Calu3 (cell line): ENCODE measurements around the gene MLX. TPM values are rescaled to one million over a fixed set of nuclear protein-coding genes. Genes with fewer than 3 reads are reported as not detected.
"Not testable (repeated sequence)": the region's sequence is repeated elsewhere in the genome, so short reads cannot be mapped to it uniquely, and the experiment has no call there.

Experiments used
- BruUV-seq: library from RNA; stranded (reverse); fragments of 400-500 nt; replicated peaks from 2 replicates; lab custom pipeline; 2021; lab: Mats Ljungman, UMichigan
- CTCF ChIA-PET: fragments of 300-600 bp; sonication (Branson Sonifier 250); formaldehyde crosslinking; loops from one replicate; lab custom pipeline; 2022; ENCODE audit warnings: antibody characterized with exemption; lab: Charles Lee
- DNase-seq: peaks from one replicate; pipeline ENCODE4 v3.0.0; 2022
- H3K27ac Mint-ChIP-seq: one replicate; pipeline ENCODE4 v1.8.0; 2022; ENCODE audit warnings: mixed read lengths; ENCODE audit not compliant: unreplicated experiment
- H3K27me3 Mint-ChIP-seq: one replicate; pipeline ENCODE4 v1.8.0; 2022; ENCODE audit warnings: mixed read lengths; ENCODE audit not compliant: unreplicated experiment
- H3K36me3 Mint-ChIP-seq: one replicate; pipeline ENCODE4 v1.8.0; 2022; ENCODE audit warnings: mild to moderate bottlenecking, moderate library complexity, mixed read lengths; ENCODE audit not compliant: insufficient read depth, unreplicated experiment
- H3K4me1 Mint-ChIP-seq: one replicate; pipeline ENCODE4 v1.8.0; 2022; ENCODE audit warnings: mild to moderate bottlenecking, low read depth, mixed read lengths; ENCODE audit not compliant: unreplicated experiment
- H3K4me3 Mint-ChIP-seq: one replicate; pipeline ENCODE4 v1.8.0; 2022; ENCODE audit warnings: mild to moderate bottlenecking, low read depth, moderate library complexity, mixed read lengths; ENCODE audit not compliant: unreplicated experiment
- H3K9me3 Mint-ChIP-seq: one replicate; pipeline ENCODE4 v1.8.0; 2022; ENCODE audit warnings: low read depth, mixed read lengths; ENCODE audit not compliant: unreplicated experiment
- CTCF ChIP-seq: fragments of 200-600 bp; IDR thresholded peaks from one replicate; pipeline ENCODE4 v1.8.0; 2022; ENCODE audit warnings: antibody characterized with exemption; ENCODE audit not compliant: unreplicated experiment
- intact Hi-C: fragments of 100-400 bp; cut with micrococcal nuclease; formaldehyde crosslinking; loops from one replicate; pipeline ENCODE4 v1.10.0; 2022; ENCODE audit not compliant: unreplicated experiment
- total RNA-seq: library from RNA; stranded (reverse); gene quantifications from 2 replicates; pipeline ENCODE4 v1.2.3, GENCODE V29; 2022

The MLX gene
- total RNA-seq, 1 experiment from 2014 or later, result 69.8 TPM

GRCh38 chr17:42608305-42609181 lies 41.6 kb downstream of the MLX start:
- Mint-ChIP-seq H3K27me3 (no peaks in the 10 kb centered on the region), H3K9me3 (no peaks in the 10 kb centered on the region), H3K27ac (peak overlapping the region; percentile 75), H3K36me3 (peaks cover 39% of the 10 kb centered on the region), H3K4me1 (no peaks in the 10 kb centered on the region), H3K4me3 (peak overlapping the region; percentile 88)
- intact Hi-C loops, result loop anchor here (5.0 kb wide), 1 partner anchor 69 kb away; the partner anchor contains the start of gene PLEKHH3
- CTCF ChIA-PET, result interaction anchor here (1.0 to 3.0 kb wide), 15 partner anchors 8 to 165 kb away, joined by 3 to 36 read pairs (median 6); partner anchors contain the start of genes CCR10, PLEKHH3, PSMC3IP and VPS25
- no TSS peak for BruUV-seq
- no peak for TF ChIP-seq CTCF
- no peak for DNase-seq

GRCh38 chr17:42609182-42609813 lies 42.4 kb downstream of the MLX start, which contains the start of the genes RETREG3 and TUBG1:
RETREG3 (minus strand) TSS chr17:42609374; CDS start chr17:42609324, 50 bp downstream.
TUBG1 (plus strand) TSS chr17:42609683; CDS start chr17:42609738, 55 bp downstream.
- no peak for TF ChIP-seq CTCF
- peak within 1 kb of the TSS; percentile 88 for H3K4me3 Mint-ChIP-seq
- BruUV-seq, result no TSS peak
- H3K4me1 Mint-ChIP-seq, result no peaks in the 10 kb centered on the region
- CTCF ChIA-PET, result interaction anchor here (0.7 to 3.0 kb wide), 17 partner anchors 9 to 165 kb away, joined by 3 to 36 read pairs (median 5); partner anchors contain the start of genes CCR10, PLEKHH3, PSMC3IP and VPS25
- DNase-seq, result peak; percentile 100
- peak within 1 kb of the TSS; percentile 75 for H3K27ac Mint-ChIP-seq
- H3K9me3 Mint-ChIP-seq, result no peaks in the 10 kb centered on the region
- intact Hi-C loops, result loop anchor here (5.0 kb wide), 1 partner anchor 68 kb away; the partner anchor contains the start of gene PLEKHH3
- peaks cover 44% of the 10 kb centered on the region for H3K36me3 Mint-ChIP-seq
- H3K27me3 Mint-ChIP-seq, result no peaks in the 10 kb centered on the region

GRCh38 chr17:42609814-42610801 lies 43.2 kb downstream of the MLX start:
- Mint-ChIP-seq H3K27ac (peak overlapping the region; percentile 75), H3K36me3 (peaks cover 52% of the 10 kb centered on the region), H3K4me3 (peak overlapping the region; percentile 88)
- BruUV-seq, result TSS peak; percentile 51
- H3K9me3 Mint-ChIP-seq, H3K4me1 Mint-ChIP-seq, H3K27me3 Mint-ChIP-seq: not testable (repeated sequence)
- CTCF ChIA-PET, result interaction anchor here (0.6 to 3.0 kb wide), 17 partner anchors 8 to 1992 kb away, joined by 3 to 36 read pairs (median 5); partner anchors contain the start of genes CCR10, PLEKHH3, PSMC3IP and VPS25
- intact Hi-C loops, result loop anchor here (5.0 kb wide), 1 partner anchor 67 kb away; the partner anchor contains the start of gene PLEKHH3
- peak; percentile 34 for DNase-seq

GRCh38 chr17:42612013-42612412 lies 45.1 kb downstream of the MLX start:
- Mint-ChIP-seq H3K4me3 (no peak overlapping the region), H3K9me3 (no peaks in the 10 kb centered on the region), H3K27ac (no peak overlapping the region), H3K27me3 (no peaks in the 10 kb centered on the region), H3K36me3 (peaks cover 55% of the 10 kb centered on the region), H3K4me1 (no peaks in the 10 kb centered on the region)
- no peak for DNase-seq
- intact Hi-C loops, result no loop called here
- CTCF ChIA-PET, result interaction anchor here (0.6 kb wide), 1 partner anchor 259 kb away, joined by 5 read pairs; no protein-coding TSS in a partner anchor
- BruUV-seq, result no TSS peak
- TF ChIP-seq CTCF, result no peak
